GM12864 (cell line): ENCODE measurements around the gene NUS1.
"Not testable (repeated sequence)": the region's sequence is repeated elsewhere in the genome, so short reads cannot be mapped to it uniquely, and the experiment has no call there.

ENCODE experiments used
- DNase-seq: peaks from one replicate; pipeline ENCODE4 v3.0.0-alpha.2; 2011; ENCODE audit warnings: low read depth
- H3K4me3 ChIP-seq: 2 replicates; pipeline ENCODE4 v1.5.1; 2011; ENCODE audit warnings: mild to moderate bottlenecking, low read depth, low read length, control low read depth
- TF ChIP-seq, protein P1 (sequence below): IDR thresholded peaks from 2 replicates; pipeline ENCODE4 v1.5.1; 2011; ENCODE audit warnings: low read depth, mild to moderate bottlenecking, moderate library complexity, low read length, control low read depth, inconsistent platforms; ENCODE audit errors: missing control alignments

The NUS1 gene

DNA sequence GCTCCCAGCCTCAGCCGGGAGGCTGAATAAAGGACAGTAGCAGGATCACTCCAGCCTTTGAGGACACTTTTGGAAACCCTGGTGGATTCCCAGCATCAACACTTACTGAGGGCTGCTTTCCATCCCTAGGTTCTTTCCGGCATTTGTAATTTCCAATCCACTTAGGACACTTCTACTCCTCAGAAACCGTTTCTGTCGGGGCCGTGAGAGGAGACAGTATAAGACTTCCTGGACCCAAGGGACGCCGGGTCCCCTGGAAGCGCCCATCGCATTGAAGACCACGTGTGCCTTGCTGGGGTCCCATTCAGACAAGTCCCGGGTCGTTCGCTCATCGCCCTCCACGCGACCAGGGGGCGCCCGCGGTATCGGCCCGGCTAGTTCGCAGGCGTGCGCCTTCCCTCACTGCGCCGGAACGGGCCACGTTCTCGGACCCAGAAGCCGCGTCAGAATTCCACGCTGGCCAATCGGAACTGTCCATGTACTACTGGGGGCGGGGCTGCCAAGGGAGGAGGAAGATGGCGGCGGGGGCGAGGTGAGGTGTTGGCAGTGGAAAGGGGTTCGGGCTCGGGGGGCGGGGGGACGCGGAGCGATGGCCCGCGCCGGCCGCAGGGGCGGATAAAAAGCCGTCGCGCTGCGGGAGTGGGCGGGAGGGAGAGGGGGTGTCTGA is at the start of gene NUS1:
Gene NUS1, plus strand, starts transcription at position 479 of the 667 bp plus-strand sequence. CDS start 202 bp downstream, outside the sequence.
- peak within 1 kb of the TSS; percentile 84 for H3K4me3 ChIP-seq
- peak; percentile 90 for DNase-seq
- TF ChIP-seq, protein P1, sequence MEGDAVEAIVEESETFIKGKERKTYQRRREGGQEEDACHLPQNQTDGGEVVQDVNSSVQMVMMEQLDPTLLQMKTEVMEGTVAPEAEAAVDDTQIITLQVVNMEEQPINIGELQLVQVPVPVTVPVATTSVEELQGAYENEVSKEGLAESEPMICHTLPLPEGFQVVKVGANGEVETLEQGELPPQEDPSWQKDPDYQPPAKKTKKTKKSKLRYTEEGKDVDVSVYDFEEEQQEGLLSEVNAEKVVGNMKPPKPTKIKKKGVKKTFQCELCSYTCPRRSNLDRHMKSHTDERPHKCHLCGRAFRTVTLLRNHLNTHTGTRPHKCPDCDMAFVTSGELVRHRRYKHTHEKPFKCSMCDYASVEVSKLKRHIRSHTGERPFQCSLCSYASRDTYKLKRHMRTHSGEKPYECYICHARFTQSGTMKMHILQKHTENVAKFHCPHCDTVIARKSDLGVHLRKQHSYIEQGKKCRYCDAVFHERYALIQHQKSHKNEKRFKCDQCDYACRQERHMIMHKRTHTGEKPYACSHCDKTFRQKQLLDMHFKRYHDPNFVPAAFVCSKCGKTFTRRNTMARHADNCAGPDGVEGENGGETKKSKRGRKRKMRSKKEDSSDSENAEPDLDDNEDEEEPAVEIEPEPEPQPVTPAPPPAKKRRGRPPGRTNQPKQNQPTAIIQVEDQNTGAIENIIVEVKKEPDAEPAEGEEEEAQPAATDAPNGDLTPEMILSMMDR = peak; percentile 69

DNA sequence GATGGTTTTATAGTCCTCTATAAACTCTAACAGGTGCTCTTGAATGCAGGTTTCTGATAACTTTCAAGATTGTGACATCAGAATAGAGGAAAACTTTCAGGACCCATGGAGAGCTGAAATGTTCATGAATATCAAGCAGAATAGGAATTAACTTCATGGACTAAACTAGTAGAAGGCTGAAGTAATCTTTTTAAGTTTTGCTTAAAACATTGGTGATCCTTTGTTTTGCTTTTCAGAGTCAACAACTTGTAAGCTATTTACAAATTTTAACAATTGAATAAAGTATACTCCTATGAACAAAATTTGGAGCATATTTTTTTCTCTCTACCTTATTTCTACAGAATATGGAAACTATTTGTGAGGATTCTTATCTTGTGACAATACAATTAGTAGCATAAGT is 47.7 kb upstream of the NUS1 start:
- H3K4me3 ChIP-seq = no peak overlapping the region
- TF ChIP-seq, protein P1 = no peak
- DNase-seq = no peak

DNA sequence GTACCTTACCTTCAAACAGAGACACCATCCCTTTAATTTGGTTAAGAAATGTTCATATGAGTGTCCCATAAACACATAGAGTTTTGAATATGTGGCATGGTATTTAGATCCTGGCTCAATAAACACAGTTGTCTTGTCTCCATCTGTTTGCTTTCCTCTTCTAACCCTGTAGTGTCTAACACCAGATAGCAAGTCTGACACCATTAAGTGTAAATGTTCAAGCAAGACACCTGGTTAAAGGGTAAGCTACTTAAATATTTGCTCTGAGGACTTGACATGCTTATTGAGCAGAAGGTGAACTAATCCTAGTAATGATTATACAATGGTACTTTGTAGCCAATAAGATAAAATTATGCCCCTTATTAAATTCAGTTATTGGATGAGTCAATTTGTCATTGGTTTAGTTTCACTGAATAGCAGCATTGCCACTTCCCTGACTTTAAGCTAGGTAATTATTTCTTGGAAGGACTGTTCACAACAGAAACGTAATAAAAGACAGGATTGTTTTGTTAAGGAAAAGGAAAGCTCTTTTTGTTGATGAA is 46.1 kb upstream of the NUS1 start:
- H3K4me3 ChIP-seq = no peak overlapping the region
- TF ChIP-seq, protein P1 = no peak
- DNase-seq = no peak

DNA sequence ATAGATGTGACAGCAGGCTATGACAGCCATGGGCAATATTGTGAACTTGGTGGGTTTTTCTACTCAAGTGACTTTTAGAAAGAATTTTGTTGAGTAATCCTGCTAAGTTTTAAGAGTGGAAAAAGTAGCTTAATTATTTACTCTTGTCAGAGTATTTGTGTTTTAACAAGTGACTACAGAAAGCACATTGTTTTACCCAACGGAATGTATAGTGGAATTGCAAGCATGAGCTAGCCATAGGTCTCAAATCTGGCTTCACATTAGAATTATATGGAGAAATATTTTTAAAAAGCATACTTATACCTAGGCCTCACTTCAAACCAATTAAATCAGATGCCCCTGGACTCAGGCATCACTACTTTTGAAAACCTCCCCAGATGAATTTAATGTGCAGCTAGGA is 37.5 kb upstream of the NUS1 start:
- TF ChIP-seq, protein P1 = no peak
- DNase-seq = no peak
- H3K4me3 ChIP-seq = no peak overlapping the region

DNA sequence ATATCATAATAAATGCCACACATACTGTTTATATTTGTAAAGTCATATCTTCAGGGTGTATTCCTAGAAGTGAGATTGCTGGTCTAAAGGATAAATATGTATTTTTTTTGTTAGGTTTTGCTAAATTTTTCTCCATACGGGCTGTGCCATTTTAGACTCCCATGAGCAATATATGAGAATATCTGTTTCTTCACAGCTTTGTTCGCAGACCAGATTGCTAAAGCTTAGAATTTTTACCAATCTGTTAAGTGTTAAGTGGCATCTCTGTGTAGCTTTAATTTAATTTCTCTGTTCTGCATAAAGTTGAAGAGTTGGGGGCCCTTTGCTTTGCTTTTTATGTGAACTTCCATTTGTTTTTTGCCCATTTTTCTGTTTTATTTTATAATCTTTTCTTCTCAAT is 32.3 kb upstream of the NUS1 start:
- TF ChIP-seq, protein P1 = no peak
- no peak for DNase-seq
- no peak overlapping the region for H3K4me3 ChIP-seq

DNA sequence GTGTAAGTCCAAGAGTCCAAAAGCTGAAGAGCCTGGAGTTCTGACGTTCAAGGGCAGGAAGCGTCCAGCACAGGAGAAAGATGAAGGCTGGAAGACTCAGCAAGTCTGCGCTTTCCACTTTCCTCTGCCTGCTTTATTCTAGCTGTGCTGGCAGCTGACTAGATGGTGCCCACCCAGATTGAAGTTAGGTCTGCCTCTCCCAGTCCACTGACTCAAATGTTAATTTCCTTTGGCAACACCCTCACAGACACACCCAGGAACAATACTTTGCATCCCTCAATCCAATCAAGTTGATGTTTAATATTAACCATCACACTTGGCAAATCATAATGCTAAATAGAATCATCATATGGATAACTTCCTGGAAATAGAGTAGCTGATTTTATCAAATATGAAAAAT is 23.3 kb upstream of the NUS1 start:
- DNase-seq, H3K4me3 ChIP-seq: not testable (repeated sequence)

DNA sequence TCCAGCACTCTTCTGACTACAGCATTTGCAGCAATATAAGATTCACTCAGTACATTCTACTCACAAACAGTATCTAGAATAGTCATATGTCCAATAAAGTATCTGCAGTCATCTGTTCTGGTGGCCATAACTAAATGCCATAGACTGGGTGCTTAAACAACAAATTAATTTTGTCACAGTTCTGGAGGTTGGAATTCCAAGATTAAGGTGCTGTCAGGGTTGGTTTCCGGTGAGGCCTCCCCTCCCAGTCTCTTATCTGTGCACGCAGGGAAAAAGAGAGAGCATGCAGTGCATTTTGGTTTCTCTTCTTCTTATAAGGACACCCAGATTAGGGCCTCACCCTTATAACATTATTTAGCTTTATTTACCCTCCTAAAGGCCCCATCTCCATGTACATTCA is 21.3 kb upstream of the NUS1 start:
- TF ChIP-seq, protein P1 = no peak
- no peak for DNase-seq

More for the DNA sequence above, 21.3 kb upstream of the NUS1 start:
- H3K4me3 ChIP-seq = no peak overlapping the region
